NB4 (cell line): Measurements from ENCODE around the gene C10orf88.

Source experiments
- POLR2A ChIP-seq: IDR thresholded peaks from 2 replicates; pipeline ENCODE4 v1.6.1; 2011; ENCODE audit warnings: mild to moderate bottlenecking; ENCODE audit not compliant: insufficient read length; ENCODE audit errors: extremely low read depth
- TF ChIP-seq, protein P1 (sequence below): IDR thresholded peaks from one replicate; pipeline ENCODE4 v1.5.1; 2012; ENCODE audit warnings: low read depth, low read length

DNA sequence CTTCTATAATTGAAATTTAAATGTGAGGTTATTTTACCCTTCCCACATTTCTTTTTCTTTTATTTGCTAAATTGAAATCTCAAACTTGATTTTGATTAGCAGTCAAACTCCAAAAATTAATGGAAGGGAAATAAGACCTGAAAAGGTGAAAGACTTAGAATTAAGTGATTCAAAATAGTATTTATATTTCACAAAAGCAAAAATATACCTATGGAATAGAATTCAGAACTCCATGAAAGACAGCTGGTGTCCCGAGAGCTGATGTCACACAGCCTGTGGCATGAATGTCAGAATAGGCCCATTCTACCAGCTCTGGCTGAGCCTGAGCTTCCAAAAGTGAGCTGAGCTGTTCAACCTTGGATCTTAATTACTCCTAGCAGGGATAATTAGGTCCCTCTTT lies 43.7 kb downstream of the C10orf88 start, which contains the start of gene FAM24A:
- no peak for TF ChIP-seq POLR2A
- TF ChIP-seq, protein P1, sequence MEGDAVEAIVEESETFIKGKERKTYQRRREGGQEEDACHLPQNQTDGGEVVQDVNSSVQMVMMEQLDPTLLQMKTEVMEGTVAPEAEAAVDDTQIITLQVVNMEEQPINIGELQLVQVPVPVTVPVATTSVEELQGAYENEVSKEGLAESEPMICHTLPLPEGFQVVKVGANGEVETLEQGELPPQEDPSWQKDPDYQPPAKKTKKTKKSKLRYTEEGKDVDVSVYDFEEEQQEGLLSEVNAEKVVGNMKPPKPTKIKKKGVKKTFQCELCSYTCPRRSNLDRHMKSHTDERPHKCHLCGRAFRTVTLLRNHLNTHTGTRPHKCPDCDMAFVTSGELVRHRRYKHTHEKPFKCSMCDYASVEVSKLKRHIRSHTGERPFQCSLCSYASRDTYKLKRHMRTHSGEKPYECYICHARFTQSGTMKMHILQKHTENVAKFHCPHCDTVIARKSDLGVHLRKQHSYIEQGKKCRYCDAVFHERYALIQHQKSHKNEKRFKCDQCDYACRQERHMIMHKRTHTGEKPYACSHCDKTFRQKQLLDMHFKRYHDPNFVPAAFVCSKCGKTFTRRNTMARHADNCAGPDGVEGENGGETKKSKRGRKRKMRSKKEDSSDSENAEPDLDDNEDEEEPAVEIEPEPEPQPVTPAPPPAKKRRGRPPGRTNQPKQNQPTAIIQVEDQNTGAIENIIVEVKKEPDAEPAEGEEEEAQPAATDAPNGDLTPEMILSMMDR, result no peak
